OCI-LY3 (cell line): ENCODE results near the gene MSH6.
"Not testable (repeated sequence)": the region's sequence is repeated elsewhere in the genome, so short reads cannot be mapped to it uniquely, and the experiment has no call there.

Experiments used
- H2AFZ ChIP-seq: fragments of 200-600, 300-600 bp; shearing (Covaris generic); 2 replicates; pipeline ENCODE4 v1.6.0; 2014; ENCODE audit warnings: antibody characterized with exemption, low read depth, low read length
- H3K27ac ChIP-seq: fragments of 200-600, 300-600 bp; sonication (generic); 2 replicates; pipeline ENCODE4 v1.5.1; 2014; ENCODE audit warnings: mild to moderate bottlenecking, low read length, moderate library complexity, mixed read lengths
- H3K27me3 ChIP-seq: fragments of 200-600, 300-600 bp; sonication (generic); 2 replicates; pipeline ENCODE4 v1.6.1; 2014; ENCODE audit warnings: low read depth, low read length, mixed read lengths
- H3K36me3 ChIP-seq: fragments of 200-600, 300-600 bp; sonication (generic); replicated peaks from 2 replicates; pipeline ENCODE3; 2014; ENCODE audit warnings: low read depth, low read length, mixed read lengths
- H3K4me1 ChIP-seq: fragments of 300-600, 200-600 bp; sonication (generic); 2 replicates; pipeline ENCODE4 v1.6.1; 2014; ENCODE audit warnings: low read length, mixed read lengths
- H3K4me2 ChIP-seq: fragments of 200-600, 300-600 bp; sonication (generic); 2 replicates; pipeline ENCODE4 v1.6.1; 2014; ENCODE audit warnings: low read length, mixed read lengths
- H3K4me3 ChIP-seq: fragments of 300-600, 200-600 bp; sonication (generic); 2 replicates; pipeline ENCODE4 v1.5.1; 2014; ENCODE audit warnings: antibody characterized with exemption, mild to moderate bottlenecking, low read length, moderate library complexity
- H3K79me2 ChIP-seq: fragments of 300-600, 200-600 bp; shearing (Covaris generic); 2 replicates; pipeline ENCODE4 v1.6.1; 2014; ENCODE audit warnings: mild to moderate bottlenecking, low read length, mixed read lengths
- H3K9ac ChIP-seq: fragments of 300-600, 200-600 bp; shearing (Covaris generic); 2 replicates; pipeline ENCODE4 v1.6.0; 2014; ENCODE audit warnings: mild to moderate bottlenecking, low read length, moderate library complexity
- H3K9me3 ChIP-seq: fragments of 200-600, 300-600 bp; shearing (Covaris generic); 2 replicates; pipeline ENCODE4 v1.6.1; 2014; ENCODE audit warnings: low read length, mixed read lengths; ENCODE audit not compliant: insufficient read depth
- H4K20me1 ChIP-seq: fragments of 200-600, 300-600 bp; sonication (generic); 2 replicates; pipeline ENCODE4 v1.6.1; 2016; ENCODE audit warnings: low read length, mixed read lengths; ENCODE audit not compliant: insufficient read depth
- EZH2phosphoT487 ChIP-seq: fragments of 200-600 bp; shearing (Covaris generic); IDR thresholded peaks from 2 replicates; pipeline ENCODE4 v1.6.1; 2018; ENCODE audit warnings: antibody characterized with exemption, mixed run types, low read depth
- TF ChIP-seq, protein P1 (sequence below): fragments of 200-600, 300-600 bp; sonication (generic); IDR thresholded peaks from 2 replicates; pipeline ENCODE4 v1.5.1; 2014; ENCODE audit warnings: antibody characterized with exemption, low read length, low read depth

Gene MSH6

DNA sequence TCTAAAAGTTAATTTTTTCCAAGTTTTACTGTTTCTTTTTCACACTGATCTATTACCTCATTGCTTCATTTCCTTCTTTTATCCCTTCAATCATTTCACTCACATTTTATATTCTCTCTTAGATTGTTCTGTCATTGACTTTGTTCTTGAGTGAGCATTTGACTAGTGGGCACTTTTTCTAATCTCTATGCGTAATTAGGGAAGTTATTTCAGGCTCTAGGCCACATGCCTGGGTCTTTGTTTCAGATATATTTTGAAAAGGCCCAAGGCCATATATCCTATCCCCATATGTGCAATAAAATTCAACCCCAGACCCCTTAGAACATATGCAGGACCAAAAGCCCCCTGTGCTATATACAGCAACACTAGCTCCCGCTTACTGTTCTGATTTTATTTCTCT is 61.2 kb downstream of the MSH6 start:
- H2AFZ ChIP-seq: no peak overlapping the region

DNA sequence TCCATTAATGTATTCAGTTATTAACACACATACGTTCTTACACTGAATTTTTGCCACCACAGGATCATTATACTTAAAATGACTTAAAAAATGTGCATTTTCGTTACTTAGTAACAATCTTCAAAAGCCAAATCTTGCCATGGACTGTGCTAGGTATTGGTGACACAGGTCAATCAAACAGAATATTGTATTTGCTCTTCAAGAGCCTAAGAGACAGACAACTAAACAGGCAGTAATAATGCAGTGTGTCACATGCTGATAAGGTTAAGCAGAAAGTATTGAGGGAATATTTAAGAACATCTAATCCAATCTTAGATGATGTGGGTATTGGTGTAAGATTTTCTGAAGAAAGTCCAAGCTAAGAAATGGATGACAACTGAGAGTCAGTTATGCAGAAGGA is 66.4 kb downstream of the MSH6 start:
- no peak for TF ChIP-seq EZH2phosphoT487
- TF ChIP-seq, protein P1, sequence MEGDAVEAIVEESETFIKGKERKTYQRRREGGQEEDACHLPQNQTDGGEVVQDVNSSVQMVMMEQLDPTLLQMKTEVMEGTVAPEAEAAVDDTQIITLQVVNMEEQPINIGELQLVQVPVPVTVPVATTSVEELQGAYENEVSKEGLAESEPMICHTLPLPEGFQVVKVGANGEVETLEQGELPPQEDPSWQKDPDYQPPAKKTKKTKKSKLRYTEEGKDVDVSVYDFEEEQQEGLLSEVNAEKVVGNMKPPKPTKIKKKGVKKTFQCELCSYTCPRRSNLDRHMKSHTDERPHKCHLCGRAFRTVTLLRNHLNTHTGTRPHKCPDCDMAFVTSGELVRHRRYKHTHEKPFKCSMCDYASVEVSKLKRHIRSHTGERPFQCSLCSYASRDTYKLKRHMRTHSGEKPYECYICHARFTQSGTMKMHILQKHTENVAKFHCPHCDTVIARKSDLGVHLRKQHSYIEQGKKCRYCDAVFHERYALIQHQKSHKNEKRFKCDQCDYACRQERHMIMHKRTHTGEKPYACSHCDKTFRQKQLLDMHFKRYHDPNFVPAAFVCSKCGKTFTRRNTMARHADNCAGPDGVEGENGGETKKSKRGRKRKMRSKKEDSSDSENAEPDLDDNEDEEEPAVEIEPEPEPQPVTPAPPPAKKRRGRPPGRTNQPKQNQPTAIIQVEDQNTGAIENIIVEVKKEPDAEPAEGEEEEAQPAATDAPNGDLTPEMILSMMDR: no peak
- Histone ChIP-seq H3K27me3 (no peaks in the 10 kb centered on the region), H3K27ac (no peak overlapping the region), H3K36me3 (no peaks in the 10 kb centered on the region), H3K4me3 (no peak overlapping the region), H3K4me2 (no peak overlapping the region), H4K20me1 (peaks cover 74% of the 10 kb centered on the region), H3K9me3 (no peaks in the 10 kb centered on the region), H2AFZ (no peak overlapping the region), H3K79me2 (peaks cover 76% of the 10 kb centered on the region), H3K4me1 (no peaks in the 10 kb centered on the region), H3K9ac (no peak overlapping the region)

More for the DNA sequence above, 61.2 kb downstream of the MSH6 start:
- peaks cover 52% of the 10 kb centered on the region for H3K79me2 ChIP-seq
- H4K20me1 ChIP-seq: peaks cover 57% of the 10 kb centered on the region
- H3K4me2 ChIP-seq: no peak overlapping the region
- no peaks in the 10 kb centered on the region for H3K4me1 ChIP-seq
- no peaks in the 10 kb centered on the region for H3K27me3 ChIP-seq
- no peaks in the 10 kb centered on the region for H3K9me3 ChIP-seq
- no peak overlapping the region for H3K9ac ChIP-seq
- no peak overlapping the region for H3K4me3 ChIP-seq
- peaks cover under 1% of the 10 kb centered on the region for H3K36me3 ChIP-seq
- no peak overlapping the region for H3K27ac ChIP-seq
- no peak for TF ChIP-seq EZH2phosphoT487
- TF ChIP-seq, protein P1: no peak

DNA sequence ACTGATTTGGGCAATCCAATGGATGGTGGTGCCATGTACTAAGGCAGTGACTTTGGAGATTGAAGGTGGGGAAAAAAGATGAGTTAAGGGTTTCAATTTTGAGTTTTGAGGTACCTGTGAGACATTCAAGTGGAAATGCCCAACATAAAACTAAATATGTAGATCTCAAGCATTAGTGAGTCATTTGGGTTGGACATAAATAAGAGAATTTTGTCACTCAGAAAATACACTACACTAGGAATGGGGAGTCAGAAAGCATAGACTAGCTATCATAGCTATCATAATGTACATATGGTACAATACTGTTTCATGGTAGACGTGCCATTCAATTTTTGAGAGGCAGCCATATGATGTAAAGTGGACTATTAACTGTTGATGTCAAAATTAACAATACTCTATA is 67.3 kb downstream of the MSH6 start:
- no peak overlapping the region for H3K4me3 ChIP-seq
- no peak overlapping the region for H3K9ac ChIP-seq
- no peak overlapping the region for H2AFZ ChIP-seq
- no peaks in the 10 kb centered on the region for H3K36me3 ChIP-seq
- no peaks in the 10 kb centered on the region for H3K4me1 ChIP-seq
- H3K9me3 ChIP-seq: no peaks in the 10 kb centered on the region
- no peak for TF ChIP-seq EZH2phosphoT487
- TF ChIP-seq, protein P1: no peak
- H3K4me2 ChIP-seq: no peak overlapping the region
- H3K27me3 ChIP-seq: no peaks in the 10 kb centered on the region
- peaks cover 72% of the 10 kb centered on the region for H4K20me1 ChIP-seq
- no peak overlapping the region for H3K27ac ChIP-seq
- peaks cover 79% of the 10 kb centered on the region for H3K79me2 ChIP-seq

DNA sequence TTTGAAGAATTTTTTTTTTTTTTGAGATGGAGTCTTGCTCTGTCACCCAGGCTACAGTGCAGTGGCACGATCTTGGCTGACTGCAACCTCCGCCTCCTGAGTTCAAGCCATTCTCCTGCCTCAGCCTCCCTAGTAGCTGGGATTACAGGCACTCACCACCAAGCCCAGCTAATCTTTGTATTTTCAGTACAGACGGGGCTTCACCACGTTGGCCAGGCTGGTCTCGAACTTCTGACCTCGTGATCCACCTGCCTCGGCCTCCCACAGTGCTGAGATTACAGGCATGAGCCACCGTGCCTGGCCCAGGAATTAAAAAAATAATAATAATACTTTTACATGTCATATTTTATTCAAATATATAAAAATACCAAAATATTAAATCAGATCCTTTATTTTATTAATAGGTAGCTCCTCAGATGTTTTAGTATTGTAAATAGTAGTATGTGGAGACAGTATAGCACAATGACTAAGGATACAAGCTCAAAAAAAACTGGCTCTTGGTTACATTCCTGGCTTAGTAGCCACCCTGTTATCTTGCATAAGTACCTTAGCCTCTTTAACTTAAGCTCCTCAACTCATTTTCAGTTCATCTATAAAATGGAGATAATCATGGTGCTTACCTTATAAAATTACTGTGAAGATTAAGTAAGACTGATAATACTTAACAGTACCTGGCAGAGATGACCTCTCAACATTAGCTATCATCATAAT is 70.3 kb downstream of the MSH6 start:
- not testable (repeated sequence) for H2AFZ ChIP-seq, H3K4me1 ChIP-seq, H3K4me3 ChIP-seq, H3K36me3 ChIP-seq, H3K27me3 ChIP-seq, H3K4me2 ChIP-seq, H3K27ac ChIP-seq, H3K9ac ChIP-seq, H3K9me3 ChIP-seq
- peaks cover 83% of the 10 kb centered on the region for H3K79me2 ChIP-seq
- peaks cover 80% of the 10 kb centered on the region for H4K20me1 ChIP-seq
